AG10803 (cell line): ENCODE results near the gene DRC1.
"Not testable (repeated sequence)": the region's sequence is repeated elsewhere in the genome, so short reads cannot be mapped to it uniquely, and the experiment has no call there.

ENCODE experiments used
- DNase-seq: peaks from one replicate; pipeline ENCODE4 v3.0.0; 2010; ENCODE audit warnings: low read depth
- H3K4me3 ChIP-seq: 2 replicates; pipeline ENCODE4 v1.5.1; 2011; ENCODE audit warnings: mild to moderate bottlenecking, low read length, control low read depth
- CTCF ChIP-seq: conservative IDR thresholded peaks from 2 replicates; pipeline ENCODE4 v1.5.1; 2011; ENCODE audit warnings: mild to moderate bottlenecking, low read length, control low read depth, inconsistent platforms

The DRC1 gene

GRCh38 chr2:26401739-26402541 lies at the start of gene DRC1:
Gene DRC1, plus strand, starts transcription at chr2:26401920. Its CDS starts 70 bp downstream, at chr2:26401990.
- DNase-seq, result peak; percentile 66
- peak within 1 kb of the TSS; percentile 57 for H3K4me3 ChIP-seq
- TF ChIP-seq CTCF, result no peak

- TF ChIP-seq CTCF, result no peak
- DNase-seq, result no peak
- no peak overlapping the region for H3K4me3 ChIP-seq
Measured at GRCh38 chr2:26352892-26353291, 48.8 kb upstream of the DRC1 start.

GRCh38 chr2:26354469-26354868 lies 47.3 kb upstream of the DRC1 start:
- DNase-seq, H3K4me3 ChIP-seq: not testable (repeated sequence)

GRCh38 chr2:26355038-26355995 lies 46.4 kb upstream of the DRC1 start:
- peak; percentile 82 for DNase-seq
- no peak for TF ChIP-seq CTCF
- H3K4me3 ChIP-seq, result no peak overlapping the region

GRCh38 chr2:26356111-26356510 lies 45.6 kb upstream of the DRC1 start:
- no peak overlapping the region for H3K4me3 ChIP-seq
- DNase-seq, result no peak

GRCh38 chr2:26356771-26357170 lies 44.9 kb upstream of the DRC1 start:
- no peak for TF ChIP-seq CTCF
- no peak for DNase-seq
- no peak overlapping the region for H3K4me3 ChIP-seq

More at GRCh38 chr2:26356111-26356510, 45.6 kb upstream of the DRC1 start:
- no peak for TF ChIP-seq CTCF

GRCh38 chr2:26359886-26360473 lies 41.7 kb upstream of the DRC1 start:
- DNase-seq, result no peak
- no peak overlapping the region for H3K4me3 ChIP-seq
- no peak for TF ChIP-seq CTCF
